Aorta (tissue), 5 donors: ENCODE measurements around the gene ORM2. TPM values are rescaled to one million over a fixed set of nuclear protein-coding genes. Genes with fewer than 3 reads are reported as not detected.
A peak's percentile ranks its signal among the peaks of the same experiment; 100 is the strongest.

Experiments used
- ATAC-seq: fragments of 200-7000 bp; cut with Tn5 transposase; one replicate; pipeline ENCODE4 v1.9.1; 2022; ENCODE audit warnings: moderate library complexity; ENCODE audit not compliant: low FRiP score
- DNase-seq, 2 donors: peaks; one replicate each; pipeline ENCODE4 v3.0.0-alpha.2; 2020
- H3K27ac ChIP-seq, 2 donors: one replicate each; pipeline ENCODE4 v1.5.1; 2013; ENCODE audit warnings: low read length in 2 of 2, mild to moderate bottlenecking in 2 of 2, moderate library complexity in 2 of 2, control low read depth in 1 of 2, inconsistent platforms in 1 of 2, low read depth in 1 of 2
- H3K27me3 ChIP-seq, 2 donors: one replicate each; pipeline ENCODE4 v1.6.1; 2013; ENCODE audit warnings: control low read depth in 1 of 2, low read length in 1 of 2, mild to moderate bottlenecking in 1 of 2, moderate library complexity in 1 of 2; ENCODE audit not compliant: insufficient read depth in 2 of 2, control insufficient read depth in 1 of 2
- H3K36me3 ChIP-seq, 2 donors: one replicate each; pipeline ENCODE4 v1.6.1; 2013; ENCODE audit warnings: control low read depth in 1 of 2, low read length in 1 of 2, mild to moderate bottlenecking in 1 of 2; ENCODE audit not compliant: insufficient read depth in 2 of 2, control insufficient read depth in 1 of 2
- H3K4me1 ChIP-seq, 2 donors: one replicate each; pipeline ENCODE4 v1.6.1; 2013; ENCODE audit warnings: low read length in 2 of 2, control low read depth in 1 of 2, mild to moderate bottlenecking in 1 of 2, moderate library complexity in 1 of 2; ENCODE audit not compliant: insufficient read depth in 2 of 2, control insufficient read depth in 1 of 2
- H3K4me3 ChIP-seq, 2 donors: one replicate each; pipeline ENCODE4 v1.5.1; 2013; ENCODE audit warnings: low read length in 2 of 2, control low read depth in 1 of 2, mild to moderate bottlenecking in 1 of 2
- H3K9me3 ChIP-seq: one replicate; pipeline ENCODE4 v1.6.1; 2013; ENCODE audit warnings: mild to moderate bottlenecking, low read length; ENCODE audit not compliant: control insufficient read depth
- WGBS, 2 donors: extraction: QIAGEN DNeasy Blood & Tissue Kit; methylation state at CpG; one replicate each; pipeline ENCODE4 v1.1.7; 2013; 5-methylcytosine and 5-hydroxymethylcytosine counted together
- intact Hi-C, 2 donors: fragments of 100-400 bp; cut with DNase I; formaldehyde crosslinking; loops; one replicate each; pipeline versions ENCODE4 v1.14.2 to v1.15.0; 2022
- polyA plus RNA-seq, 2 donors: library from polyadenylated mRNA; stranded (reverse); fragments of 200-250 nt; gene quantifications; one replicate each; pipeline ENCODE4 v1.2.3, GENCODE V29; 2013
- total RNA-seq, 2 donors: library from RNA; stranded (reverse); fragmentation: NEBNext Ultra II Directional; extraction: Animal tissue kit (Norgen Biotek cat#: 25700); gene quantifications; one replicate each; pipeline ENCODE4 v1.2.1, GENCODE V29; 2021
- donor health status: healthy with polysubstance abuse.
- donor health status: Bipolar disorder and iron deficiency.
- donor health status: DM: no; HTN: no; CAD: no.
- donor health status: DM: no; HTN: no; CAD: no.
- donor health status: DM: yes; HTN: yes; CAD: no.

Gene ORM2
- total and polyA plus RNA-seq, 4 donors: not detected

DNA sequence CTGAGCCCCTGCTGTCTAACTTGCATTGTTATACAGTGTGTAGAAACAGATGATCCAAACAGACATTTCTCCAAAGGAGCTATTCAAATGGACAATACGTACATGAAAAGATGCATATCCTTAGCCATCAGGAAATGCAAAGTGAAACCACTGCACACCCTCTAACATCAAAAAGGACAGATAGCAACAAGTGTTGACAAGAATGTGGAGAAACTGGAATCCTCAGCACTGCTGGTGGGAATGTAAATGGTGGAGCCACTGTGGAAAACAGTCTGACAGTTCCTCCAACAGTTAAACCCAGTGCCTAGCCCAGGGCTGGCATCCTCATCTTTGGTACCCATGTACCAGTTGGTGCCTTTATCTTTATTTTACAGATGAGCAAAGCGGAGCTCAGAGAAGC, 8.5 kb downstream of the ORM2 start:
- Histone ChIP-seq H3K4me1 (no peaks in the 10 kb centered on the region), H3K27me3 (no peaks in the 10 kb centered on the region), H3K9me3 (no peaks in the 10 kb centered on the region), H3K36me3 (peaks cover 6 to 11% of the 10 kb centered on the region in 2 donors), H3K27ac (no peak overlapping the region), H3K4me3 (no peak overlapping the region)
- intact Hi-C loops: loop anchor here in 1 of 2 donors (5.0 kb wide), 1 partner anchor 314 kb away; no protein-coding TSS in a partner anchor
- WGBS, 2 donors: 88 to 92% methylated on average over 2 of the region's 2 CpGs
- DNase-seq (no peak), ATAC-seq (no peak)

DNA sequence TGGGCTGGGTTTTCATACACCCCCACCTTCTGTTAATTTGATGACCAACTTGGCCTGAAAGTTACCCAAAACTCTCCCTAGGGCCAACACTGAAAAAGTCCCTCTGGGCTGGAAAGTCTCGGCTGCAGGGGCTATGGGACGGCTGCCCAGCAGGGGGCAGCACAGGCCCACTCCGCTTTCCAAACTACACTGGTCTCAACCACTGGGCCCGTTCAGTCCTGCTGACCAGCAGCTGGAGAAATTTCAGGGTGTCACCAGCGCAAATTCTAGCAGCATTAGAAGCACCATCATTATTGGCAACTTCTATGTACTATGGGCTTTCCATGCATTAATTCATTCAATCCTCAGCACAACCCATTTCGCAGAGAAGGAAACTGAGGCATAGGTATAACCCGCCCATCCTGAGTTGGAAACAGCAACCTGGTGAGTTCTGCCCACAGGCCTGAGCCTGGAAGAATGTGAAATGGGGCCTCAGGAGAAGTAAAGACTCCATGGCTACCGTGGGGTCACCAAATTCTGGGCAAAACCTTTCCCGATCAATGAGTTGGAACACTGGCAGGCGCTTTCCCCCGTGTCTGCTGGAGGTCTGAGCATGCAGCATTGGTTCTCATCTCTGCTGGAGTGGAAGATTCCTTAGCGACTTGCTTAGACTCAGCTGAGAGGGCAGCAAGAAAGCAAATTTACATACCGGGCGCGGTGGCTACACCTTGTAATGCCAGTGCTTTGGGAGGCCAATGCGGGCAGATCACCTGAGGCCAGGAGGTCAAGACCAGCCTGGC, 9.7 kb downstream of the ORM2 start:
- H3K9me3 ChIP-seq: no peaks in the 10 kb centered on the region
- H3K27ac ChIP-seq: no peak overlapping the region
- DNase-seq (peak; percentile 66 to 86), ATAC-seq (peak; percentile 69)
- peaks cover 6 to 15% of the 10 kb centered on the region in 2 donors for H3K36me3 ChIP-seq
- no peak overlapping the region for H3K4me3 ChIP-seq
- no peaks in the 10 kb centered on the region for H3K27me3 ChIP-seq
- no peaks in the 10 kb centered on the region for H3K4me1 ChIP-seq
- 75 to 78% methylated on average over 16 of the region's 16 CpGs for WGBS, 2 donors
- intact Hi-C loops: loop anchor here in 1 of 2 donors (5.0 kb wide), 1 partner anchor 313 kb away; no protein-coding TSS in a partner anchor

DNA sequence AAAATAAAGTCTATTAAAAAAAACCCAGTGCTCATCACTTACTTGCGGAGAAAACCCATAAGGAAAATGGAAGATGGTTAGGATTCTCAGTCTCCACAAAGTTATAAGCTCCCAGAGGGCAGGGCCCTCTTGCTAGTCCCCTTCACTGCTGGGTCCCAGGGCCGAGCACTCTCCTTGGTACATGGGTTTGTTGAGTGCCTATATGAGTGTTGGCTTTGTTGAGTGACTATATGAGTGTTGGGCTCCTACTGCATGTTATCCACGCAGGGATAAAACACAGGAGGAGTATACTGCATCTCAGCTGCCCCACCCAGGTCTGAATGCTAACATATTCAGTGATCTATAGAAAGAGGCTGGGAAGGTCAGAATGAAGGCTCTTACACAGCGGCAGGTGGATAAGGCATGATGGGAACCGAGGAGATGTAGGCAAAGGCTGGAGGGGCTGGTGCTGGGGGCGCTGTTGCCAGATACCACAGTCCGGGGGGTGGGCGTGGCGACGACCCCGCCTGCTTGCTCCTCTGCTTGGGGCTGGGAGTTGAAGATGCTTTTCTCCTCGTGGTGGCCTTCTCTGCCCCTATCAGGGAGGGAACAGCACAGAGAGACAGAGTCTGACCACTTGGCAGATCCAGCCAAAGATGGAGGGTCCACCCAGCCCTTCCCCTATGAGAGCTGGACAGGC, 11.6 kb downstream of the ORM2 start:
- Histone ChIP-seq H3K36me3 (peaks cover 6 to 18% of the 10 kb centered on the region in 2 donors), H3K9me3 (no peaks in the 10 kb centered on the region), H3K4me3 (no peak overlapping the region), H3K4me1 (no peaks in the 10 kb centered on the region), H3K27me3 (no peaks in the 10 kb centered on the region), H3K27ac (no peak overlapping the region)
- intact Hi-C loops: no loop called here
- DNase-seq (no peak), ATAC-seq (no peak)
- WGBS, 2 donors: 84 to 85% methylated on average over 12 of the region's 12 CpGs

DNA sequence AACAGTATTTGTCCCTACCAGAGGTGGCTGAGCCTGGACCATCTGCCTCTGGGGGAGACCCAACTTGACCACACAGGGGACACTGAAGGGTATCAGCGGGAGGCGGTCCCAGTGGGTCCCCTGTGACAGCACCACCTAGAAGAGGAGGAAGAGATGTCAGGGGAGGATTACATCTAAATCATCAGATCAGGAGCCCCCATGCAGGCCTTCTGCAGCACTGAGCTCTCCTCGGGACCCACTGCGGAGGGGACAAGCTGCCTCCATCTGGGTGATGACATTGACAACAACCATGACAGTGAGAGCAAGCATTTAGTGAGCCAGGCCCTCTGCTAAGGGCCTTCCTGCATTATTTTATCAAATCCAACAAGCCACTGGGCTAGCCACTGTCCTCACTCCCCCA, 12.3 kb downstream of the ORM2 start:
- 93 to 95% methylated on average over 4 of the region's 4 CpGs for WGBS, 2 donors
- H3K4me3 ChIP-seq: no peak overlapping the region
- H3K27ac ChIP-seq: no peak overlapping the region
- H3K36me3 ChIP-seq: peaks cover 3 to 22% of the 10 kb centered on the region in 2 donors
- intact Hi-C loops: no loop called here
- H3K9me3 ChIP-seq: no peaks in the 10 kb centered on the region
- DNase-seq (peak in 1 of 2 donors; percentile 57), ATAC-seq (no peak)
- no peaks in the 10 kb centered on the region for H3K27me3 ChIP-seq
- no peaks in the 10 kb centered on the region for H3K4me1 ChIP-seq

DNA sequence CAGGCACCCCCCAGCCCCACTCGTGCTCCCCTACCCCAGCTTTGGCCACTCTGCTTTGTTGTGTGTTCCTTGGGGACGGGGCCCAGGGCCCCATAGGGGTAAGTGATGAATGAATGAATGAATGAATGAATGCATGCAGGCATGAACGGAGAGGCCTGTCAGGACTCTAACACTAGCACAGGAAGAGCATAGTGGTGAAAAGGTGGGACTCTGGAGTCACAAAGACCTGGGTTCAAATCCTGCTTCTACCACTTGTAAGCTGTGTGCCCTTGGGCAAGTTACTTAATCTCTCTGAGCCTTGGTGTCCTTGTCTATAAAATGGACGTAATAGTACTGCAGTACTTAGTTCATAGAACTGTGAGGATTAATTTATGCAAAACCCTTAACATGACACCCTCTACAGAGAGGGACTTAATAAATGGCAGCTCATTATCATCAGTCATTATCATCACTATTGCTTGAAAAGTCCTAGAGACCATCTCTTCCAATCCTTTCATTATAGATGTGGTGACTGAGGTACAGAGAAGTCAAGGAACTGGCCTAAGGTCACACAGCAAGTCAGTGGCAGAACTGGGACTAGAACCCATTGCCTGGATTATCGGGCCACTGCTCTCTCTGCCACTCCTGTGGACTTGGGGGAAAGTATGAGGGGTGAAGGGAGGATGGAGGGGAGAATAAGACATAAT, 13.2 kb downstream of the ORM2 start:
- Histone ChIP-seq H3K36me3 (peaks cover 0 to 26% of the 10 kb centered on the region in 2 donors), H3K27me3 (no peaks in the 10 kb centered on the region), H3K4me3 (no peak overlapping the region), H3K27ac (no peak overlapping the region), H3K9me3 (no peaks in the 10 kb centered on the region), H3K4me1 (no peaks in the 10 kb centered on the region)
- WGBS, 2 donors: 80 to 83% methylated on average over 5 of the region's 5 CpGs
- DNase-seq (no peak), ATAC-seq (no peak)
- intact Hi-C loops: no loop called here

DNA sequence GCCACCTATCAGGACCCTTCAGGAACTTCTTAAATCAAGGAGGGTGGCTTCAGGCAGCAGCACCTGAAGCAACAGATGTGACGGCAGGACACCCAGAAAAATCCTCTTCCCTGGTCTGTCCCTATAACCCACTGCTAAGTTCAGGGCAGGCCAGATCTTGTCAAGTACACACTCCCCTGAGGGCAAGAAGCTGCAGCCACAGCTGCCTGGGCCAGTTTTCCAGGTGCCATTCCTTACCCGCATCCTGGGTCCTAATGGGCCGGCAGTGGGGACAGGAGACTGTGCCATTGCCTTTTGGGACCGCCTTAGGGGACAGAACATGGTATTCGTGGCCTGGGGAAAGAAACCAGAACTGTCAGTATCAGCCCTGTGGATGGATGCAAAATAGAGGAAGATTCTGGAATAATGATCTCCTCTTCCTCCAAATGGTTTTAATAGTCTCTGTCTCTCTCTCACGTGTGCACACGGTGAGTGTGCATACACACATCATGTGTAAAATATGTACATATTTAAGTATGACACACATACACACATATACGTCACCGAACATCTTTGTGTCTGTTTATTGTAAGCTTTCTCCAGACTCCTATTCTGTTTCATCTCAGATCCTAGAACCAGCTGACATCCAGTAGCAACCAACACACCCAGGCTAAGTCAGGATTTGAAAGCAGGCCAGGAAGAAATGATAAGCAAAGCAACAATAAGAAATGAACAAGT, 14.0 kb downstream of the ORM2 start:
- no peaks in the 10 kb centered on the region for H3K4me1 ChIP-seq
- ATAC-seq (no peak), DNase-seq (peak in 1 of 2 donors; percentile 28)
- H3K4me3 ChIP-seq: no peak overlapping the region
- intact Hi-C loops: no loop called here
- no peaks in the 10 kb centered on the region for H3K27me3 ChIP-seq
- no peak overlapping the region for H3K27ac ChIP-seq
- H3K36me3 ChIP-seq: peaks cover 0 to 26% of the 10 kb centered on the region in 2 donors
- no peaks in the 10 kb centered on the region for H3K9me3 ChIP-seq
- WGBS, 2 donors: 83% methylated on average over 9 of the region's 9 CpGs

DNA sequence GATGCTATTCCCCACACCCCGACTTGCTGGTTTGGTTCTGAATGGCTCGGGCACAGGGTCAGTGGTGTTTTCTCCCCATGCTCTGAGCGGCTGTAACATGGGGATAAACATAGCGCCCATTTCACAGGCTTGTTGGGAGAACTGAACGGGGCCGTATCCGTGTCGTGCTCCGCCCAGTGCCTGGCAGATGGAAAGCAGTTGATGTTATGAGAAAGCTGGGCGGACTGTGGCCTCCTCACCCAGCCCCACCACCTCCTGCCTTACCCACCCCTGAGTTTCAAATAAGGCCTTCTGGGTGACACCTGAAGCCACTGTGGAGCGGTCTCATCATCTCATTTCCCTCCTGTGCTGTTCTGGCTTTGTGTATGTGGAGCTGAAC, 14.5 kb downstream of the ORM2 start:
- intact Hi-C loops: no loop called here
- Histone ChIP-seq H3K9me3 (no peaks in the 10 kb centered on the region), H3K4me1 (no peaks in the 10 kb centered on the region), H3K36me3 (peaks cover 0 to 26% of the 10 kb centered on the region in 2 donors), H3K27ac (no peak overlapping the region), H3K4me3 (no peak overlapping the region), H3K27me3 (no peaks in the 10 kb centered on the region)
- no peak for ATAC-seq
- DNase-seq: peak in 1 of 2 donors; percentile 27
- 87 to 88% methylated on average over 11 of the region's 11 CpGs for WGBS, 2 donors

DNA sequence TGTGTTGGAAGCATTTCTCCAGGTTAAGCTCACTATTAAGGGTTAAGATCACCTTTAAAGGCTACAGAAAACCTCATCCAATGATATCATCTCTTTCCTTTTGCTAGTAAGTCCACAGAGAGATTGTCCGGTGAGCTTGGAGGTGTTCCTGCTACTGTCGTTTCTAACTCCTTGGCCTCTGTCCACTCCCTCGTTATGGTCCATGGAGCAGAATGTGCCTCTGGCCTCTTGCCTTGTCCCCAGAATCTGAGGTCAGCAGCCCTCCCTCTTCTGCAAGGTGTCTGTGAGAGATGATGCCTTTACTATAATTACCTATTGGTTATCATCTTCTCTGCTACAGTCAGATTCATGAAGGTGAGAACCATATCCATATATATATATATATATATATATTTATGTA, 15.0 kb downstream of the ORM2 start:
- H3K4me3 ChIP-seq: no peak overlapping the region
- DNase-seq: peak in 1 of 2 donors; percentile 30
- no peak for ATAC-seq
- no peaks in the 10 kb centered on the region for H3K27me3 ChIP-seq
- H3K4me1 ChIP-seq: no peaks in the 10 kb centered on the region
- H3K36me3 ChIP-seq: peaks cover 0 to 26% of the 10 kb centered on the region in 2 donors
- H3K27ac ChIP-seq: no peak overlapping the region
- no peaks in the 10 kb centered on the region for H3K9me3 ChIP-seq
- intact Hi-C loops: loop anchor here in 1 of 2 donors (5.0 kb wide), 1 partner anchor 43 kb away; the partner anchor contains the start of gene AKNA
- WGBS, 2 donors: 4 to 11% methylated on average over 3 of the region's 3 CpGs
